ENCODE results near the gene GPR183.

DNA sequence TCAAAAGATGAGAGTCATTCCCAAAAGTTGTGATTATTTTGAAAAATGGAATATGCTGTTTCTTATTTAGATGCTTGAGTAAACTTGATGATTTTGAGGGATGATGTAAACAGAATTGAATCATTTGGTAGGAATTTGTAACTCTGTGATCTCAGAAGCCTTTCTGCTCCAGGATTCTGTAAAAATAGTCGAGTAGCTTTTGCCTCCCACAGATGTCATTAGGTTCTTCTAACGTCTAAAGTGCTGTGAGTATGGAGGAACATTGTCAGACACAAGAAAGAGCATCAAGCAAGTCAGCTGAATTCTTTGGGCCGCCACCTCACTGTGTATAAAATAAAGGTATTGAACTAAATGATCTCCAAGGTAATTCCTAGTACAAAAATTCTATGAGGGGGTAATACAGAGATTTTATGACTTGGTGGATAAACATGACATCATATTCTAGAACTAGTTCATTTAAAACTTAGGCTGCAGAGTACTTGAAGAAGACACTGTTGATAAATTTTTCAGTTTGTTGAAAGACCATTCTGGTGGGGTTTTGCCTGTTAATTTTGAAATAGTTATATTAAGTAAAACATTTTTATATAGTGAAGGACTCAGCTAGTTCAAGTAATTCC is 1.4 kb upstream of the GPR183 start:
- TF ChIP-seq POLR2AphosphoS5 (IDR thresholded peaks at IDR 0.05; ENCODE audit: low read depth, low read length) (no peak), SIN3A (IDR thresholded peaks at IDR 0.05; ENCODE audit: borderline replicate concordance, insufficient read depth, low read length) (no peak), TAF1 (IDR thresholded peaks at IDR 0.05; ENCODE audit: borderline replicate concordance, insufficient read depth, low read length) (no peak)

Measured in PFSK-1 (cell line).